Osteocyte (in vitro differentiated cells): ENCODE results near the gene BUB1B. TPM values are rescaled to one million over a fixed set of nuclear protein-coding genes. Genes with fewer than 3 reads are reported as not detected.

Source experiments
- DNase-seq: peaks from one replicate; pipeline ENCODE4 v3.0.0; 2021; ENCODE audit warnings: mixed read lengths; ENCODE audit not compliant: unreplicated experiment; ENCODE audit errors: extremely low spot score
- H3K27ac Mint-ChIP-seq: one replicate; pipeline ENCODE4 v1.8.0; 2021; ENCODE audit warnings: mild to moderate bottlenecking, mixed read lengths; ENCODE audit not compliant: unreplicated experiment
- H3K27me3 Mint-ChIP-seq: one replicate; pipeline ENCODE4 v1.8.0; 2021; ENCODE audit warnings: mixed read lengths; ENCODE audit not compliant: unreplicated experiment
- H3K36me3 Mint-ChIP-seq: one replicate; pipeline ENCODE4 v1.8.0; 2021; ENCODE audit warnings: mixed read lengths; ENCODE audit not compliant: unreplicated experiment
- H3K4me1 Mint-ChIP-seq: one replicate; pipeline ENCODE4 v1.8.0; 2021; ENCODE audit warnings: mixed read lengths; ENCODE audit not compliant: unreplicated experiment
- H3K4me3 Mint-ChIP-seq: one replicate; pipeline ENCODE4 v1.8.0; 2021; ENCODE audit warnings: mild to moderate bottlenecking, moderate library complexity, mixed read lengths; ENCODE audit not compliant: unreplicated experiment
- H3K9me3 Mint-ChIP-seq: one replicate; pipeline ENCODE4 v1.8.0; 2021; ENCODE audit warnings: mixed read lengths; ENCODE audit not compliant: unreplicated experiment
- total RNA-seq: library from RNA; stranded (reverse); gene quantifications from 2 replicates; pipeline ENCODE4 v1.2.1, GENCODE V29; 2021
- TF ChIP-seq, protein P1 (sequence below): fragments of 200-600 bp; sonication (generic); IDR thresholded peaks from 2 replicates; pipeline ENCODE4 v1.5.0; 2021; ENCODE audit warnings: antibody characterized with exemption, mild to moderate bottlenecking, moderate library complexity

Gene BUB1B
- total RNA-seq, 1 donor from 2014 or later: 8.5 TPM

DNA sequence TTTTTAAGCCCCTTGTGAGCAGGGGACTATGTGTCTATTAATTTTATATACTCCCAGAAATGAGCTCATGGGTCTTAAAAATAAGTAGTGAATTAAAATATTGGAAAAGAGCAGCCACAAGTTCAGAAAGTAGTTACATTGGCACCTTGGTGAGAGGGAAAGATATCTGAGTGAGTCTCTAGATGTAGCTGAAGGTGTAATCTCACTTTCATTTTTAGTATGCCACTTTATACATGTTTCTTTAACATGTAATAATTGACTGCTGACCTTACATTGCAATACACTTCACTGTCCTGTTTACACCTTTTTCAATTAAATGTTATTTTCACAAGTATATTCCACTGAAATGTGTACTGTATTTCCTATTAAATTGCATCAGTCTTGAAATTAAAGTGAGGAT is 65.9 kb downstream of the BUB1B start:
- no peak overlapping the region for H3K4me3 Mint-ChIP-seq
- TF ChIP-seq, protein P1, sequence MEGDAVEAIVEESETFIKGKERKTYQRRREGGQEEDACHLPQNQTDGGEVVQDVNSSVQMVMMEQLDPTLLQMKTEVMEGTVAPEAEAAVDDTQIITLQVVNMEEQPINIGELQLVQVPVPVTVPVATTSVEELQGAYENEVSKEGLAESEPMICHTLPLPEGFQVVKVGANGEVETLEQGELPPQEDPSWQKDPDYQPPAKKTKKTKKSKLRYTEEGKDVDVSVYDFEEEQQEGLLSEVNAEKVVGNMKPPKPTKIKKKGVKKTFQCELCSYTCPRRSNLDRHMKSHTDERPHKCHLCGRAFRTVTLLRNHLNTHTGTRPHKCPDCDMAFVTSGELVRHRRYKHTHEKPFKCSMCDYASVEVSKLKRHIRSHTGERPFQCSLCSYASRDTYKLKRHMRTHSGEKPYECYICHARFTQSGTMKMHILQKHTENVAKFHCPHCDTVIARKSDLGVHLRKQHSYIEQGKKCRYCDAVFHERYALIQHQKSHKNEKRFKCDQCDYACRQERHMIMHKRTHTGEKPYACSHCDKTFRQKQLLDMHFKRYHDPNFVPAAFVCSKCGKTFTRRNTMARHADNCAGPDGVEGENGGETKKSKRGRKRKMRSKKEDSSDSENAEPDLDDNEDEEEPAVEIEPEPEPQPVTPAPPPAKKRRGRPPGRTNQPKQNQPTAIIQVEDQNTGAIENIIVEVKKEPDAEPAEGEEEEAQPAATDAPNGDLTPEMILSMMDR: no peak
- H3K27me3 Mint-ChIP-seq: no peaks in the 10 kb centered on the region

DNA sequence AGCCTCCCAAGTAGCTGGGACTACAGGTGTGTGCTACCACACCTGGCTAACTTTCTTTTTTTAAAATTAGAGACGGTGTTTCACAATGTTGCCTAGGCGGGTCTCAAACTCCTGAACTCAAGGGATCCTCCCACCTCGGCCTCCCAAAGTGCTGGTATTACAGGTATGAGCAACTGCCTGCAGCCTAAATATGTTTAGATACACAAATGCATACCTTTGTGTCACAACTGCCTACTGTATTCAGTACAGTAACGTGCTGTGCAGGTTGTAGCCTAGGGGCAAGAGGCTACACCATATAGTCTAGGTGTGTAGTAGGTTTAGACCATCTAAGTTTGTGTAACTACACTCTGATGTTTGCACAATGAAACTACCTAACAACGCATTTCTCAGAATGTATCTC is 68.4 kb downstream of the BUB1B start:
- H3K4me1 Mint-ChIP-seq: no peaks in the 10 kb centered on the region
- DNase-seq: no peak
- no peaks in the 10 kb centered on the region for H3K9me3 Mint-ChIP-seq
- TF ChIP-seq, protein P1: no peak
- no peak overlapping the region for H3K4me3 Mint-ChIP-seq
- peaks cover 7% of the 10 kb centered on the region for H3K36me3 Mint-ChIP-seq
- no peaks in the 10 kb centered on the region for H3K27me3 Mint-ChIP-seq
- H3K27ac Mint-ChIP-seq: no peak overlapping the region

More for the DNA sequence above, 65.9 kb downstream of the BUB1B start:
- no peak for DNase-seq
- Mint-ChIP-seq H3K9me3 (no peaks in the 10 kb centered on the region), H3K27ac (no peak overlapping the region), H3K36me3 (peaks cover 7% of the 10 kb centered on the region), H3K4me1 (no peaks in the 10 kb centered on the region)

DNA sequence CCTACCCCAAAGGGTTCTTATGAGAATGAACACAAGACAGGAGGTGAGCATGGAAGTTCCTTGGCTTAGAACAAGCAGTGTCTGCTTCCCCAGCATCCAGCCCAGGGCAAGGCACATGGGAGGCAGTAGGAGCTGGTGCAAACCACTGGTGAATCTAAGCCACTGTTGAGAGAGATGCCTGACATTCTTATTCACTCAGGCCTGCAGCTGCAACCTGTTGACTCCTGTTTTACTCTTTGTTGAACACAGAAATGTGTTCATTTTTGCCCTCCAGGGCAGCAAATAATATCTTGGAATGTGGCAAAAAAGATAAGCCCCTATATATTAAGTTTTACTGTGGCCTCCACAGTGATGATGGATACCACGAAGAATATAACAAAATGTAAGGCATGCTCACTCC is 69.1 kb downstream of the BUB1B start:
- Mint-ChIP-seq H3K27me3 (no peaks in the 10 kb centered on the region), H3K9me3 (no peaks in the 10 kb centered on the region), H3K4me1 (no peaks in the 10 kb centered on the region), H3K36me3 (peaks cover 2% of the 10 kb centered on the region), H3K4me3 (no peak overlapping the region), H3K27ac (no peak overlapping the region)
- no peak for DNase-seq
- TF ChIP-seq, protein P1: no peak

DNA sequence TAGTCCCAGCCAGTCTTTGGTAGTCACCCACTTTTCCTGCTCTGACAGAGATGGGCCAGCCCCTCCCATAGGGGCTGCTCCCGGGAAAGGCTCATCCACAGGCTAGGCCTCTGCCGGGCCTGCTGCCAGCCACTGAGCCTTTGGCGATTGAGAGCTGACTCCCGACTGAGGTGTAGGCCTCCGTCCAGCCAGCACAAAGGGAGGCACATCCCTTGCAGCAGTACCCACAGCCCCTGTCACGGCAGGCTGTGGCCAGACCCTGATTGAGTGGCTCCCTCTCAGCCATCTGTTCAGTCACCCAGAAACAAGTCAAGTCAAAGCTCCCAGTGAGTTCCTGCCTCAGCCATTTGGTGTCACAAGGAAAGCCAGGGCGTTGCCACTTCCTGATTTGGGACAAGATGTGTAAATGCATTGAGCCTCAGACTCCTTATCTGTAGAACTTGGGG is 71.8 kb downstream of the BUB1B start:
- Mint-ChIP-seq H3K4me1 (no peaks in the 10 kb centered on the region), H3K36me3 (no peaks in the 10 kb centered on the region), H3K27ac (no peak overlapping the region), H3K9me3 (no peaks in the 10 kb centered on the region), H3K4me3 (no peak overlapping the region), H3K27me3 (no peaks in the 10 kb centered on the region)
- TF ChIP-seq, protein P1: no peak
- no peak for DNase-seq

DNA sequence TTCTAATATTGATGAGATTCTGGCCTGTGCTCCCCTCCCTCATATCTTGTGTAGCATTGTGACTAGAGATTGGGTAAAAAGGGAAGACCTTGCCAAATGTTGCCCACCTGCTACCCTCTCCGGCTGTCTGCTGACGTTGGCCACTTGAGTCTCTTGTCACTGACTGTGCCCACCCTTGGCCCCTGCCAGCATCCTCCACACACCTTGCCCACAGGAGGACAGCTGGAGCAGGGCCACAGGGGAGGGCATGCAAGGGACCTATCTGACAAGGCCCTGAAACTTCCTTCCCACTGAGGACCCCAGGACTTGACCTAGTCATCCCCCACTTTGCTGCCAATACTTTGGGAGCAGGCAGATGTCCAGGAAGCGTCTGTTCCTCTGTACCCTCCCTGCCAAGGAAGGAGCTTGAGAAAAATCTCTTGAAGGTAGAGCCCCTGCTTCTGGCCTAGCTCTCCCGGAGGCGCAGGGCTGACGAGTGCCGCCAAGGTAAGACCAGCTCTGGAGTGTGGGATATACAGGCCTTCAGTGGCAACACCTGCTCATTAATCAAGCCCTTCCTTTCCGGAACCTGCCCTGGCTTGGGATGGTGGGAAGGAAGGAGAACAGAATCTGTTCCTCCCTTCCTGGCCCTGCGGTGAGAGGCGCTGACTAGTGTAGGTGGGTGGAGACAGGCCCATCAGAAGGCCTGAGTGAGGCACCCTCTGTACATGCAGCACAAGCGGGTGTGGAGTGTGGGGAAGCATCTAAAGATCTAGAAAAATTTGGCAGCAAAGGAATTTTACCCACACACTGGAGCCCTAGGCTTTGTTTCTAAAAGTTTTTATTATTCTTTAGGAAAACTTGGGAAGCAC is 73.1 kb downstream of the BUB1B start:
- no peak overlapping the region for H3K4me3 Mint-ChIP-seq
- TF ChIP-seq, protein P1: no peak
- H3K36me3 Mint-ChIP-seq: no peaks in the 10 kb centered on the region
- DNase-seq: no peak
- H3K4me1 Mint-ChIP-seq: peaks cover 4% of the 10 kb centered on the region
- H3K27ac Mint-ChIP-seq: no peak overlapping the region
- peaks cover 4% of the 10 kb centered on the region for H3K27me3 Mint-ChIP-seq
- no peaks in the 10 kb centered on the region for H3K9me3 Mint-ChIP-seq
